Left renal cortex interstitium (tissue), 4 donors: ENCODE results near the gene EGF. TPM values are rescaled to one million over a fixed set of nuclear protein-coding genes. Genes with fewer than 3 reads are reported as not detected.
"Not testable (repeated sequence)": the region's sequence is repeated elsewhere in the genome, so short reads cannot be mapped to it uniquely, and the experiment has no call there.

Experiments
- DNase-seq, 4 donors: peaks; one replicate each; pipeline ENCODE4 v3.0.0-alpha.2; 2013; ENCODE audit warnings: low read depth in 4 of 4, low spot score in 2 of 4, missing footprints in 1 of 4
- polyA plus RNA-seq, 4 donors: library from polyadenylated mRNA; unstranded; fragments of 120-200 nt; gene quantifications; one replicate each; pipeline ENCODE4 v1.2.1, GENCODE V29; 2013; ENCODE audit not compliant: insufficient read length in 4 of 4

Gene EGF
- polyA plus RNA-seq, 4 donors: 2.4 to 6.4 (median 4.2) TPM

- DNase-seq: no peak
These were observed 1.0 kb downstream of the EGF start for GRCh38 chr4:109913596-109914241.

GRCh38 chr4:109914322-109914721, 1.6 kb downstream of the EGF start:
- no peak for DNase-seq

GRCh38 chr4:109915385-109916026, 2.8 kb downstream of the EGF start:
- no peak for DNase-seq

- no peak for DNase-seq
These were observed 3.3 kb downstream of the EGF start for GRCh38 chr4:109916027-109916409.

DNA sequence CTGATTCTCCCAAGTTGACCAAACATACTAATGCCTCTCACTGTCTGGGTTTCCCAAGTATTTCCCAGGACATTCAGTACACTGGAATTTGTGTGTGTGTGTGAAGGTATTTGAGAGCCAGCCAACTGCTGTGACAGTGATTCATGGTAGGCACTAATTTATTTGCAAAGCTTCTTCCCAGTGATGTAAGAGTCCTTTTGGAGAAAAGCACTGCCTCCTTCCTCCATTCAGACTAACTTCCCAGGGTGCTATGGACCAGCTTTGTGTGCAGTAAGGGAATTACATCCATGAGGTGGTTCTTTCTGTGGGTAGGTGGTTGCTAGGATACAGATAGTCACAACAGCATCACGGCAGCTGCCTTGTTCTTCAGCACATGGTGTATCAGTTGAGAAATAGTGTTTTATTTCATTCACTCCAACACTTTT, 8.7 kb downstream of the EGF start:
- no peak for DNase-seq

DNA sequence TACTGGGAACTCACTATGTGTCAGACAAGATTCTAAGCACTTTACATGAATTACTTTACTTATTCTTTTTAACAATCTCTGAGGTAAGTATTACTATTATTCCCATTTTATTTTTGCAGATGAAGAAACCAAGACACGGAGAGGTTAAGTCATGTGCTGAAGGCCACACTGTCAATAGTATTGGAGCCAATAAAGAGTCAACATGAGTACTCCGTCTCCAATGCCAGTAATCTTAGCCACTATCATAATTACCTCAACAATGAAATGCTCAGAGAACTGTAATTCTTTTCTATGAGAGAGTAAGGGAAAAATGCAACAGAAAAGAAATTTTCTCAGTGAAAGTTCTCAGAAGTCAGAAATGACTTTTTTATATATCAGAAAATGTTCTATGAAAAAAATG, 12.7 kb downstream of the EGF start:
- no peak for DNase-seq

DNA sequence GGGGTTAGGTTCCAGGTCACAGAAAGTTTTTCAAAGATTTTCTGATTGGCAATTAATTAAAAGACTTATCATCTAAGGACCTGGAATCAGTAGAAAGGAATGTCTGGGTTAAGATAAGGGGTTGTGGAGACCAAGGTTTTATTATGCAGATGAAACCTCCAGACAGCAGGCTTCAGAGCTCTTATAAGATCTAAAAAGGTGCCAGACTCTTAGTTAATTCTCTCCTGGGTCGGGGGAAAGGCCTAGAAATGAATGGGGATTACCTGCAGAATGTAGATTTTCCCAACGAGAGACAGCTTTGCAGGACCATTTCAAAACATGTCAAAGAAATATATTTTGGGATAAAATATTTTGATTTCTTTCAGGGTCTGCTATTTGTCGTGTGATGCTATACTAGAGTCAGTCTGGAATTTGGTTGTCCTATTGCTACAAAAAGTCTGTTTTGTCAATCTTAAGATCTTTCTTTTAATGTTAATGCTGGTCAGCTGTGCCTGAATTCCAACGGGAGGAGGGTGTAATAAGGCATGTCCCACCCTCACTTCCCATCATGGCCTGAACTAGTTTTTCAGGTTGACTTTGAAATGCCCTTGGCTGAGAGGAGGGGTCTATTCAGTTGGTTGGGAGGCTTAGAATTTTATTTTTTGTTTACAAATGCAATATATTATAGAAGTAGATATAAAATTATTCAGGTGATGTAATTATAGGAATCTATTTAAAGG, 15.8 kb downstream of the EGF start:
- DNase-seq: no peak

- no peak for DNase-seq
These were observed 17.8 kb downstream of the EGF start for GRCh38 chr4:109930464-109930863.

DNA sequence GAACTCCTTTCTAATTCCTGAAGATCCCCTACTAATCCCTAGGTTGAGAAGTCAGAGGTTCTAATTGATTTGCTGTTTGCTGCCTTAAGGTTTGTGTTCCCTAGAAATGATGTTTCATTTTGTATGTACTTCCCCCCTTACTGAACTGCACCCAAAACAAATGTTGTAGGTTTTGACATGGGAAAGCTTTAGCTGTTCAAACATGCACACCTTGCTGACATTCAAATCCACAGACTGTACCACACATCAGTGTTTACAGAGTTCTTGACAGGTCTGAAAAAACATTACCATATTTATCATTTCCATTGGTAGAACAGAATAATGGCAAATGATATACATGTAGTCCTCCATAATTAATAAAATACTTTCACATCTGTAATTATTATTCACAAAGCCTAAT, 18.2 kb downstream of the EGF start:
- no peak for DNase-seq

DNA sequence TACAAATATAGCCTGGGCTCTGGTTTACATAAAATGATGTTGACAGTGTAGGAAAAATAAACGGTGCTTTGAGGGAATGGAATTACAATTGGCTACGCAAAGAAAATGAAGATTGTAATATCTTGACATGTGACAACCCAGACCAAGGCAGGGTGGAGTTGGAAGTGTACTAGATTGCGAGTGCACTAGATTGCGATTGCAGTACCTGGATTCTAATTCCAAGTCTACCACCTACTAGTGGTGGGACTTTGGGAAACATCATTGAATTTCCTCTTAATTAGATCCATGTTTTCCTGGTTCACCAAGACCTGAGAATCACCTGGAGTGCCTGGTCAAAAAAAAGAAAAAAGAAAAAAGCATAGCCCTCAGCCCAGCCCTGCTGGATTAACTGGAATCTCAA, 18.6 kb downstream of the EGF start:
- DNase-seq: no peak

DNA sequence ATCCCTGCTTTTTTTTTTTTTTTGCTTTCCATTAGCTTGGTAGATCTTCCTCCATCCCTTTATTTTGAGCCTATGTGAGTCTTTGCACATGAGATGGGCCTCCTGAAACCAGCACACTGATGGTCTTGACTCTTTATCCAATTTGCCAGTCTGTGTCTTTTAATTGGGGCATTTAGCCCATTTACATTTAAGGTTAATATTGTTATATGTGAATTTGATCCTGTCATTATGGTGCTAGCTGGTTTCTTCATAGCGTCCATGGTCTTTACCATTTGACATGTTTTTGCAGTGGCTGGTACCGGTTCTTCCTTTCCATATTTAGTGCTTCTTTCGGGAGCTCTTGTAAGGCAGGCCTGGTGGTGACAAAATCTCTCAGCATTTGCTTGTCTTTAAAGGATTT, 24.7 kb downstream of the EGF start:
- not testable (repeated sequence) for DNase-seq

- DNase-seq: no peak
These were observed 26.5 kb downstream of the EGF start for GRCh38 chr4:109939190-109939589.

- DNase-seq: no peak
These were observed 29.7 kb downstream of the EGF start for GRCh38 chr4:109942292-109942926.

GRCh38 chr4:109943745-109944144, 31.1 kb downstream of the EGF start:
- DNase-seq: no peak

DNA sequence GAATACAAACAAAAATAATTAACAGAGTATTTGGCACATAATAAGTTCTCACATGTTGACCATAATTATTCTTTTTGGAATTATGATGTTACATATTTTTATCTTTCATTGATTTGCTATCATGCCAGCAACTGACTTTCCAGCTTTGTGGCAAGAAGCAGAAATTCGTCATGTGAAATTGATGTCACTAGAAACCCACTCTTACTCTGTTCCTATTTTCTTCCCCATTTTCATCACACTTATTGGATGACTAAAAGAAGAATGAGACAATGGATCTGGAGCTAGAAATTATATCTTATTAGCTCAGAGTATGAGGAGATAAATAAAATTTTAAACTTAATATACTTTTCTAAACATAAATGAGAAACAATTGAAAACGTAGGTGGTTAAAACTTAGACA, 31.9 kb downstream of the EGF start:
- DNase-seq: no peak

DNA sequence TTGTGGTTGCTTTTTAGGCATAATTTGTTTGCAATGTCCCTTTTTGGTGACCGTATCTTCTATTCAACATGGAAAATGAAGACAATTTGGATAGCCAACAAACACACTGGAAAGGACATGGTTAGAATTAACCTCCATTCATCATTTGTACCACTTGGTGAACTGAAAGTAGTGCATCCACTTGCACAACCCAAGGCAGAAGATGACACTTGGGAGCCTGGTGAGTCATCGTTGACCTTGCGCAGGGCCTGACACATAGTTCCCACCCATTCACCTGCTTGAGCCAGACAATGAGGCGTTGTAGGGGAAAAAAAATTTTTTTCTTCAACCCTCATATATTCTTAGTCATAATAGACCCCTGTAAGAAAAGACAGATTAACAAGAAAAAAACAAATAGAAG, 32.4 kb downstream of the EGF start:
- DNase-seq: no peak

DNA sequence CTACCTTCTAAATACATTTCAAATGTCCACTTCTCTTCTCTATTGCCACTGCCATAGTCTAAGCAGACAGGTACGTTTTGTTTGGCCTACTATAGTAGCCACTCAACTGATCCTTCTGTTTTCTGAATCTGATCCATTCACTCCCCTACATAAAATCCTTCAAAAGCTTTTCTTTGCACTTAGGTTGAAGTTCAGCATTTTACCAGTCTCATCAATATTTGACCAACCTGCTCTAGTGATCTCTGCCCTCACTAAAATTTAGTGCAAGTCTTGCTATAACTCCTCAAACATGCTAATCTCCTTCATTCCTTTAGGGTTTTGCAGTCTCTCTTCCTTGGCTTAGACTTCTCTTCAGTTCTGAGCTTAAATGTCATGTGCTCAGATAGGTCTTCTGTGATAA, 33.4 kb downstream of the EGF start:
- DNase-seq: no peak

DNA sequence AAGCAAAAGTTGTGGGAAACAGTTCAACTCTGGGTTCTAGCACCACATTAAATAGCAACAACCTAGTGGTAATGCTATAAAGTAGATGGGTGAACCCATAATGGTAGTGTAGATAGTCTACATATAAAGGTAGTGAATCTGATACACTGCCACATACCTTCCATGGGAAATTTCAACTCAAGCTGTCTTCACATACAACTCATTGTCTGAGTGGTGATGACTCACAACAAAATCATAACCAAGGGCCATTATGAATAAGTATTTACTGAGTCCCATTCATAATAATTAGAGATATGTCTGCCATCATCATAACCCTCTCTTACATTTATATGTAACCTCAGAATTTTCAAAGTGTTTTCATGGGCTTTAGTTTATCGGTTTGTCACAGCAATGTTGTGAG, 34.8 kb downstream of the EGF start:
- no peak for DNase-seq

DNA sequence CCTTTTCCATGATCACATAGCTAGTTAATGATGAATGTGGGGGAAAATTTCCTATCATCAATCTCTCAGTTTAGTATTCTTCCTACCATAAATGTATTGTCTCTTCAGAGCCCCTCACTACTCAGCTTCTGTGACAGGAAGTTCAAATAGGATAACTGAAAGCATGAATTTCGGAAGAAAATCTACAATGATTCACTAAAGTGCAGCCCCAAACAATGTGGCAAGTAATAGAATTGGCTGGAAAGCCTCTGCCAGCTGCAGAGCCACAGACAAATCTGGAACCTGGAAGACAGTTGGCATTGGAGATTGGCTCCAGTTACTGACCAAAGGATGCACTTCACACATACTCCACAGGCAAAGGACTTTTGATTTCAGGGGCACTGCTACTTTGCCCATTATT, 35.2 kb downstream of the EGF start:
- DNase-seq: no peak

DNA sequence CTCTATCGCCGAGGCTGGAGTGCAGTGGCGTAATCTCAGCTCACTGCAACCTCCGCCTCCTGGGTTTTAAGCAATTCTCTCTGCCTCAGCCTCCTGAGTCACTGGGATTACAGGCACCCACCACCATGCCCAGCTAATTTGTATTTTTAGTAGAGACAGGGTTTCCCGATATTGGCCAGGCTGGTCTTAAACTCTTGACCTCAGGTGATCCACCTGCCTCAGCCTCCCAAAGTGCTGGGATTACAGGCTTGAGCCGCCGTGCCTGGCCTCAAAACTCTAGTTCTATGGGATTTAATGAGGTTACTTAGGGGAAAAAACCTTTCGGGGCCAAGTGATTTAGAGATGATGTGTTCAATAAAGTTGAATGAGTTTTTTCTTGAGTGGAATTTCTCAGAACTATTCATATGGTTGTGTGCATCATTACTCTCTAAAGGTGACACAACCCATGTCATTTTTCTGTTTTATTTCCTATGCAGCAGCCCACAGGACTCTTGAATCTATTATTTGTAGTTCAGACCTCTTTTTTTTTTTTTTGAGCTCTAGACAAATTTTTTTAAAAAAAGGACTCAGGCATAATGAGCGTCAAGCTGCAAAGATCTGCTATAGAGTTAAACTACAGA, 36.5 kb downstream of the EGF start:
- DNase-seq: not testable (repeated sequence)

DNA sequence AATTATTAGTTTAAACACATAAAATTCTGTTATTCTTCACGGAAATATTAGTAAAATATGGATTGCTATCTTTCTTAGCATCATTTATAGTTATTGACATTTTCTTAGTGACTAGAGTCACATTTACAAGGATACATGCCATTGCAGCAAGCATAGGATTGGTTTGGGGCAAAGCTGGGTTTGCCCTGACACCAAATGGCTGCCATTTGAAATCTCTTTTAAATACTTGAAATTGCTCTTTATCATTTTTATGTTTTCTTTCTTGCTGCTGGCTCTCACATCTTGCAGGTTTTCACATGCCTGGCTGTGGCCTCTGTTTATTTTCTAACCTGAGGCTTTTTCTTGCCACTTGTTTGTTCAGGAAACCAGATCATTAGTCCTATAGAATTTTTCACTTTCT, 39.9 kb downstream of the EGF start:
- no peak for DNase-seq
